Loucy (cell line): ENCODE data around the gene DNAI4.

Experiments
- CTCF ChIP-seq: fragments of 200-600 bp; sonication (generic); conservative IDR thresholded peaks from 2 replicates; pipeline ENCODE4 v1.5.1; 2014; ENCODE audit warnings: mild to moderate bottlenecking, antibody characterized with exemption, low read length
- EZH2phosphoT487 ChIP-seq: fragments of 200-600 bp; IDR thresholded peaks from 2 replicates; pipeline ENCODE4 v1.6.1; 2018; ENCODE audit warnings: antibody characterized with exemption, mild to moderate bottlenecking, moderate library complexity, borderline replicate concordance

GRCh38 chr1:66944330-66945274, 19.9 kb upstream of the DNAI4 start:
- TF ChIP-seq CTCF: no peak
- TF ChIP-seq EZH2phosphoT487: no peak
